Measurements from ENCODE around the gene IRX4.

IRX4 gene

GRCh38 chr5:1914471-1914870, 31.7 kb upstream of the IRX4 start:
- no peak for DNase-seq (ENCODE audit: extremely low read depth in 1 of 2, low read depth in 1 of 2)

- DNase-seq (ENCODE audit: extremely low read depth in 1 of 2, low read depth in 1 of 2): no peak
Measured at GRCh38 chr5:1913578-1913977, 30.9 kb upstream of the IRX4 start.

GRCh38 chr5:1912951-1913565, 30.3 kb upstream of the IRX4 start:
- DNase-seq (ENCODE audit: extremely low read depth in 1 of 2, low read depth in 1 of 2): no peak

- DNase-seq (ENCODE audit: extremely low read depth in 1 of 2, low read depth in 1 of 2): no peak
Measured at GRCh38 chr5:1911773-1912235, 29.1 kb upstream of the IRX4 start.

- DNase-seq (ENCODE audit: extremely low read depth in 1 of 2, low read depth in 1 of 2): no peak
Measured at GRCh38 chr5:1910861-1911772, 28.4 kb upstream of the IRX4 start.

GRCh38 chr5:1910081-1910760, 27.5 kb upstream of the IRX4 start:
- DNase-seq (ENCODE audit: extremely low read depth in 1 of 2, low read depth in 1 of 2): no peak

- DNase-seq (ENCODE audit: extremely low read depth in 1 of 2, low read depth in 1 of 2): no peak
Measured at GRCh38 chr5:1909346-1909985, 26.7 kb upstream of the IRX4 start.

GRCh38 chr5:1908931-1909330, 26.2 kb upstream of the IRX4 start:
- no peak for DNase-seq (ENCODE audit: extremely low read depth in 1 of 2, low read depth in 1 of 2)

GRCh38 chr5:1907616-1908015, 24.9 kb upstream of the IRX4 start:
- DNase-seq (ENCODE audit: extremely low read depth in 1 of 2, low read depth in 1 of 2): no peak

- no peak for DNase-seq (ENCODE audit: extremely low read depth in 1 of 2, low read depth in 1 of 2)
Measured at GRCh38 chr5:1905108-1905507, 22.4 kb upstream of the IRX4 start.

GRCh38 chr5:1901983-1902382, 19.3 kb upstream of the IRX4 start:
- DNase-seq (ENCODE audit: extremely low read depth in 1 of 2, low read depth in 1 of 2): no peak

GRCh38 chr5:1901061-1901460, 18.3 kb upstream of the IRX4 start:
- no peak for DNase-seq (ENCODE audit: extremely low read depth in 1 of 2, low read depth in 1 of 2)

GRCh38 chr5:1899201-1899600, 16.5 kb upstream of the IRX4 start:
- no peak for DNase-seq (ENCODE audit: extremely low read depth in 1 of 2, low read depth in 1 of 2)

GRCh38 chr5:1897816-1898450, 15.2 kb upstream of the IRX4 start:
- no peak for DNase-seq (ENCODE audit: extremely low read depth in 1 of 2, low read depth in 1 of 2)

GRCh38 chr5:1897386-1897785, 14.7 kb upstream of the IRX4 start:
- no peak for DNase-seq (ENCODE audit: extremely low read depth in 1 of 2, low read depth in 1 of 2)

GRCh38 chr5:1896602-1897376, 14.1 kb upstream of the IRX4 start:
- no peak for DNase-seq (ENCODE audit: extremely low read depth in 1 of 2, low read depth in 1 of 2)

- no peak for DNase-seq (ENCODE audit: extremely low read depth in 1 of 2, low read depth in 1 of 2)
Measured at GRCh38 chr5:1895739-1896420, 13.2 kb upstream of the IRX4 start.

- no peak for DNase-seq (ENCODE audit: extremely low read depth in 1 of 2, low read depth in 1 of 2)
Measured at GRCh38 chr5:1894243-1894642, 11.5 kb upstream of the IRX4 start.

- DNase-seq (ENCODE audit: extremely low read depth in 1 of 2, low read depth in 1 of 2): no peak
Measured at GRCh38 chr5:1893754-1894153, 11.0 kb upstream of the IRX4 start.
